GM04503 (cell line): Measurements from ENCODE around the gene AKAP6.
A peak's percentile ranks its signal among the peaks of the same experiment; 100 is the strongest.
"Not testable (repeated sequence)": the region's sequence is repeated elsewhere in the genome, so short reads cannot be mapped to it uniquely, and the experiment has no call there.

ENCODE experiments used
- DNase-seq: peaks from one replicate; pipeline ENCODE4 v3.0.0-alpha.2; 2012; ENCODE audit warnings: low read depth

AKAP6 gene

DNA sequence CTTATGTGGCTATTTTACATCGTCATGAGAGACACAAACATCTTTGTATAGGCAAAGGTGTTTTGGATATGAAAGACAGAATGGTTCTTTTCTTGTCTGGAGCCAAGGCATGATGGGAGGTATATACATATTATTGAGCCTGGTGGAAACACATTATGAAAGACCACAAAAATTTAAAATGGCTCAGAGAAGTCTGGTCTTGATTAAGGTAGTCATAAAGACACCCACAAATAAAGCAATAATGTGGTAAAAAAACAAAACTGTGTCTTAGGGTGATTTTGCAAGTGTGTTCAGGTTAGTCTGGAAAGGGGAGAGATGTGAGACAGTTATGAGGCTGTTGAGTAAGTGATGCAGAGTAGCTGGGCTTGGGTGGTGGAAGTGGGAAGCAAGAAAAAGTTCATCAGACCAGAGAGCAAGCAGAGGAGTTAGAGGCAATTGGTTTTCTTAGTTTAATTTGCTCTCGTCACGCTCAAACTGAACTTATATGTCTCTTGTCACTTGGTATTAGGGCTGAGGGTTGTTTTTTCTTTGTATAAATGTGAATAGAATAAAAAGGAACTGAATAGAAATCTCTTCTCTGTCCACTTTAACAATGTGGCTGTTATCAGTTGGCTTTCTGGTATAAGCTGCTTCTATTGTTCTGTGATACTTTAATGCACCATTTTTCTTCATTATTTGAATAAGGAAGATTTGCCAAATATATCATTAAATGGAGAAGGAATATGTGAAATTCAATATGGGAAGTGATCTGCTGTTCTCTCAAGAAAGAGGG lies 115.0 kb downstream of the AKAP6 start:
- no peak for DNase-seq

DNA sequence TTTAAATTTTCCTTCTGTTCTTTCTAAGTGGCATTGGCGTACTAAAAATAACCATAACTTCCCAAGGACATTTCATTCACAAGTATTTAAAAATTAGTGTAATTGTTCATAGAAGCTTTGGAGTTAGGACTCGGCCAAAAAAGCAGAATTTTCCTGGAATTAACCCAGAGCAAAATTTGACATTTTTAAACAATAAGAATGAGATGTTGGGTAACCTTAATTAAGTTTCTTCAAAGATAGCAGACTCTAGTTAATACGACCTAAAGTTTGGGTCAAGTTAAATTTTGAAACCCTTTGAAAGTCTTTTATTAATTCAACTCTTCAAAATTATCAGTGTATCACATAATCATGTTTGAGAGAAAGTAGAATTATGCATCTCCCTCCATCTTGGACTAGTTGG lies 118.3 kb downstream of the AKAP6 start:
- DNase-seq = no peak

DNA sequence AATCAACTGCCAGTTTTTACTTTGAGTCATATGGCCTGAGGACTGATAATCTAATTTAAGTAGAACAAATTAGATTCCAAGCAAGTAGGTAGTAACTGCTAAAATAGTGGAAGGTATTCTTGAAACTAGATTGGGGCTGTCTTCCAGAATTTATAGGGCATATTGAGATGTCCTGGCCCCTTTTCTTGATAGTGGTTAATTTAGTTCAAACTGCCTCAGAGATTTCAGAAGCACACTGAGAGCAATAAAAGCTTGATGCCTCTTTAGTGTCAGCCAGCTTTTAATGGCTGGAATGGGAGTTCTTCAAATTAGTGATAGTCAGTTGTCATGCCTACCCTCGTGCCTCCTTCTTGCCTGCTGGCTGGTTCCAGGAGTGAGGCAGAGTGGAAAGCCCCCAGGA lies 120.5 kb downstream of the AKAP6 start:
- DNase-seq = no peak

DNA sequence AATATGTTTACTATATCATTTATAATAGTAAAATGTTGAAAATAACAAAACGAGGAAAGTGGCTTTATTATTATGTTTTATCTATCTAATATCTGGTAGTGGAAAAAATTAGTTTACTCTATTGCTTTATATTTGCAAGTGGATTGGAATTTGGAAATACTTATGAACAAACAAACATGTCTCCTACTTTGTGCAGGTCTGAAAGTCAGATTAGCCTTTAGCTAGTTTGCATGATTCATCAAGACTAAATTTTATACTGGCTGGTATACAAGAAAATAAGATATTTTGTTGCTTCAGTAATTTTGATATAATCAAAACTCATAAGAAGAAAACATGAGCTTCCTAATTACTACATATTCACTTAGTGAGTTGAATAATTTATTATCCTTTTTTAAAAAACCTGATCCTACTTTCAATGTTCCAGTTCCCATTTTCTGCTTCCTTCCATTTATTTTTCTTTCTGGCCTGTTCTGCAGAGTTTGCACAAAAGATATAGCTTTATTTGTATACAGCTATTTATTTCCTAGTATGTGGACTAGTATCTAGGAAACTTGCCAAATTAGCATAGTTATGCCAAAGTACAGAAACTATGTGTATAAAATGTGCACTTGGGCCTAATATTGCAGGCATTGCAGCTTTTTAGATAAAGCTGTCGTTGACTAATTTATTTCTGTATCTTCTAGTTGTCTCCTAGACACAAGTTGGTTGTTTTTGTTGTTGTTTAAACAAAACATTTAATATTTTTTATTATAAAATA lies 122.0 kb downstream of the AKAP6 start:
- DNase-seq = no peak

DNA sequence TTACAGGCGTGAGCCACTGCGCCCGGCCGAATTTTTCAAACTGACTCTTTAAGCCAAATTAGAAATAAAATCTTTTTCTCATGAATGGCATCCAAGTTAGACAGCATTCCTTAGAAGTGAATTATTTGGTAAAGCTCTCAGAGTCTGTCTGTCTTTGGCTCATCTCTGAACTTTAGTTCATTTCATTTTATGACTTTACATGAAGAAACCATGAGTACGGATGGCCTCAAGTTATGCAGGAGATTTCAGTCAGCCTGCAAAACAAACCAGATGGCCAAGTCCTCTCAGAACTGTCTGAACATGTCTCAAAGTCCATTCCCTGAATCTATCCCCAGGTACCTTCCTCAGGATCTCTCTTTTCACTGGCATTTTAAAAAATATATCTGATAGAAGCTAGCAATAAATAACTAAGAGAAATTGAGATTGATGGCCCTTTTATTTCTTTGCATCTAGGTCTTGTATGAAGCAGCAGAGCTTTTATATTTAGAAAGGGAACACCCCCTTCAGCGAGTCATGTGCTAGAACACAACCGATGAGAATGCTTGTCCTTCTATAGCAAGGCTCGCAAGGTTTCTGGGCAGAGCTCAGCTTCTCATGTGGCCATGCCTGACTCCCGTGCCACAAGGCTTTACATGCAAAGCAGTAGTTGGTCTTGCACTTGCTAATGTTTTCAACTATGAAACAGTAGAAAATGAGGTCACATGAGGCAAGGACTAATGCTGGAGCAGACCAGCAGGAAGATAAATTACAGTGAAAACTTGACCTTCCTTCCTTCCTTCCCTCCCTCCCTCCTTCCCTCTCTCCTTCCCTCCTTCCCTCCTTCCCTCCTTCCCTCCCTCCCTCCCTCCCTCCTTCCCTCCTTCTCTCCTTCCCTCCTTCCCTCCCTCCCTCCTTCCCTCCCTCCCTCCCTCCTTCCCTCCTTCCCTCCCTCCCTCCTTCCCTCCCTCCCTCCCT lies 125.0 kb downstream of the AKAP6 start:
- peak; percentile 67 for DNase-seq

DNA sequence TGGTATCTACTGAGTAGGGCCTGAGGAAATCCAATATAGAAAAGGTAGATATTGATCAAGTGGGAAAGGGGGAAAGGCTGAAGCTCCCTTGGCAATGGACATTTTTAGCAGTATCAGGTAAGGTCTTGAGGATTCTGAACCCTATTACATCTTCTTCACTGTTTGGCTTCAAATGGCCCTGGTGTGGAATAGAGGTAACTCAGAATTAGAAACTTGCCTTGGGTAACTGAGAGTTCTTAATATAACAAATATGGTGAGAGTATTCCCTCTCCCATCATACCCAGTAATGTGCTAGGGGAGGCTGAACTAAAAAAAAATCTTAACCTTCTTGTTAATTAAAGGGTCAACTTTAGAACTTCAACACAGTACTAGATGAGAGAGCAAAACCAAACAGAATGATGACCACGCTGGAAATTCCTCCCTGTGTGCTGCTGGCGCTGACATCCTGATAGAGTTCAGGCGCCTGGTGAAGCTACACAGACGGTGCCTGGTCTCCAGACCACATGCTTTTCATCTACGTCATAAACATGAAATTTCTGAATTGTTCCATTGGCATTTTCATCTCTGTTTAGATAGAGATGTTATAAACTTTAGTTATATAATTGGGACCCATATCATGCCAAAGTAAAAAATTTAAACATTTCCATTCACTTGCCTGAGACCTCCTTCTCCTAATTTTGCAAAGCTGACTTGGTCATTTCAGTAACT lies 128.3 kb downstream of the AKAP6 start:
- DNase-seq = peak; percentile 62

DNA sequence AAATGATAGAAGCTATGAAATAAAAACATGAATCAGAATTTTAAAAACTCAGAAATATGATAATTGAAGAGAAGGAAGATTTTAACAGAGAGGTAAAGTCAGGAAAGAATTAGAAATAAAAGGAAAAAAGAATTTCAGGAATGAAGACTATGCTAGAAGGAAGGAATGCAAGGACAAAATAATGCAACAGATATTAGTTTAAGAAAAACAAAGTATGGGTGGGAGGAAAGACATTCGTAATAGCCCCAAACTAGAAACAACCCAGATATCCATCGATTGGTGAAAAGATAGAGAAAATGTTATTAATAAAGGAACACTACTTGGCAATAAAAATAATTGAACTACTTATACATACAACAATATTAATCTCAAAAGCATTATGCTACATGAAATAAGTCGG lies 129.6 kb downstream of the AKAP6 start:
- no peak for DNase-seq

DNA sequence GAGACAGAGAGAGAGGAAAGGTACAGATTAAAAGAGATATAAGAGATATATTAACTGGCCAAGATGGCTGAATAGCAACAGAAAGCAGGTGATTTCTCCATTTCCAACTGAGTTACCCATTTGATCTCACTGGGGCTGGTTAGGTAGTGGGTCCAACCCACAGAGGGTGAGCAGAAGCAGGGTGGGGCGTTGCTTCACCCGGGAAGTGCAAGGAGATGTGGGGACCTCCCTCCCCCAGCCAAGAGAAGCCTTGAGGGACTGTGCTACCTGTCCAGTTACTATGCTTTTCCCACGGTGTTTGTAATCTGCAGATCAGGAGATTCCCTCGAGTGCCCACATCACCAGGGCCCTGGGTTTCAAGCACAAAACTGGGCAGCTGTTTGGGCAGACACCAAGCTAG lies 131.2 kb downstream of the AKAP6 start:
- DNase-seq = no peak

DNA sequence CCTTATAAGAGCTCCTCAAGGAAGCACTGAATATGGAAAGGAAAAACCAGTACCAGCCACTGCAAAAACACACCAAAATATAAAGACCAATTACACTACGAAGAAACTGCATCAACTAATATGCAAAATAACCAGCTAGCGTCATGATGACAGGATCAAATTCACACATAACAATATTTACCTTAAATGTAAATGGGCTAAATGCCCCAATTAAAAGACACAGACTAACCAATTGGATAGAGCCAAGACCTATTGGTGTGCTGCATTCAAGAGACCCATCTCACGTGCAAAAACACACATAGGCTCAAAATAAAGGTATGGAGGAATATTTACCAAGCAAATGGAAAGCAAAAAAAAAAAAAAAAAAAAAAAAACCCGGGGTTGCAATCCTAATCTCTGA lies 133.5 kb downstream of the AKAP6 start:
- DNase-seq = not testable (repeated sequence)

DNA sequence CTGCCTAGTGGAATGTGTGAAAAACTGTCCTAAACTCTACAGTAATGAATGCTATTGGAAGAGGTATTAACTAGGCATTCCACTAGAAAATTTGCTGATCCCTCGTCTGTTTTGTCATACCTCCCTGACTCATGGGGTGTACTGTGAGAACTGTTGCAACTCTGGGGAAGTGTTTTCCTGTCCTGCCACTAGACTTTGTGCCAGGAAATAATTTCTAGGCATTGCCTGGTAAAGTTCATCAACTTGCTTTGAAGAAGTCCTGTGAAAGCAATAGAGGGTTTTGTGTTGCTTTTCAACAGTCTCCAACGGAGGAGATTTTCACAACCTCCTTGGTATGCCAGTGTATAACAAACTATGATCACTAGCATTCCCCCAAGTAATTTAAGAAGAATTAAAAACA lies 139.9 kb downstream of the AKAP6 start:
- DNase-seq = peak; percentile 85

DNA sequence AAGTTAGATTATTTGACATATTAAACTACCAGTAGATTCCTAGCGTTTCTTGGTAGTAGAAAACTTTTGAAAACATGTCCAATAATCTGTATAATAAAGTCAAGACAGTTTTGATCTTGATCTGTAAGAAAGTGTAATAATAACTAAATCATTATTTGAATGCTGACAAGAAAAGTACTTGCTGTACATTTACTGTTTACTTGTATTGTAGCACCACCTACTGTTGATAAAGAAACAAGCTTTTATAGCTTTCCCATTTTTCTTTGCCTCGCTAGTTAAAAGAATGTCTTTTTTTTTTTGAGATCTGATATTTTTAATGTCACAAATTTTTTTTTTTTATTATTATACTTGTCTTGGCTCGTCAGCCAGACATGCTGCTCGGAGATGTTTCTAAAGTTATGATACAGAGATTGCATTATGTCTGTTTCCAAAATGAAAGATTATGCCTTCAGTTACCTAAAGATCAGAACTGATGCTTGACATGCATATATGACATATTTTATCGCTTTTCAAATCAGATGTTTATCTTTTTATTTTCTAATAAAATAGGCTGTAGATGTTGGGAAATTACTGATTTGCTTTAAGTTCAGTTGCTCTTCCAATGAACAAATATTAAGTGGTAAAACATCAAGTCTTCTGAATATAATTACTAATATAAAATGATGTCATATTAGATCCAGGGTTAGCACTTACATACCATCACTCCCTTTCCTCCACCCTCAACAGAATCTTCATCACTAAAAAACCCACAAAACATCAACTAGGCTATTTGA lies 140.5 kb downstream of the AKAP6 start:
- no peak for DNase-seq

DNA sequence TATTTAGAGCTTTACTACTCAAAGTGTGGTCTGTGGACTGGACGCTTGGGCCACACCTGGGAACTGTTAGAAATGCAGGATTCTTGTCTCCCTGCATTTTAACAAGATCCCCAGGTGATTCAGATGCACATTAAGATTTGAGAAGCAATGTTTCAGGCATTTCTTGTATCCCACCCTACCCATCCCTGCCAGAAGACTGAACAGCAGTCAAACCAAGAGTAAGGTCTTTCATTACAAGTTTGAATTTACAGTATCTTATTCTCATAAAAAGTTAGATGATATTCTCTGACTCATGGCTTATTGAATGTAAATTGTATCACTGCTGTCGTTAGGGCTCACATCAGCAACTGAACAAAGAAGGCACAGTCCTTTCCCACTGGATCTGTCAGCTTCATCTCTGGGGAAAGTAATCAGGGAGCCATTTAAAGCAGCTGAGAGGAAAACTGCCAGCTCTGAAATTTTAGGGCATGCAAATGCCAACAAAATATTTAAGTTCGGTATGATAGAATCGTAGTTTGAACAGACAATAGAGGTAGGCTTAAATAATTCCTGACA lies 141.1 kb downstream of the AKAP6 start:
- DNase-seq = no peak

DNA sequence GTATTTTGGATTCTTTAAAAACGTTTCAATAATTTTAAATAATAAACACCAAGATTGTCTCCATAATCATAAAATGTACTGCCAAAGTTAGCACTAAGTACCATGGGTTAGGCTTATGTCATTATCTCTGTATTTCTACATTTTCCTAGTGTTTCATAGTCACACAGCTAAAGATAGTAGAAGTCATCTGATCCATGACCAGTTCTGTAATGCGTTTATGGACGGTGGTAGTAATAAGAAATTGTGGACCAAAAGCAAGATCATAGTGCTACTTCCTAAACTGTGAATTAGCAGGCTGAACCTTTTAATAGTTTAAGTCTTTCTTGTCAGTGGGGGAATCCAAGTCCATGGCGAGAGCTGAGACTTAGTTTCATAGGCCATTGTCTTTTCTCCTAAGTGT lies 142.1 kb downstream of the AKAP6 start:
- DNase-seq = no peak

DNA sequence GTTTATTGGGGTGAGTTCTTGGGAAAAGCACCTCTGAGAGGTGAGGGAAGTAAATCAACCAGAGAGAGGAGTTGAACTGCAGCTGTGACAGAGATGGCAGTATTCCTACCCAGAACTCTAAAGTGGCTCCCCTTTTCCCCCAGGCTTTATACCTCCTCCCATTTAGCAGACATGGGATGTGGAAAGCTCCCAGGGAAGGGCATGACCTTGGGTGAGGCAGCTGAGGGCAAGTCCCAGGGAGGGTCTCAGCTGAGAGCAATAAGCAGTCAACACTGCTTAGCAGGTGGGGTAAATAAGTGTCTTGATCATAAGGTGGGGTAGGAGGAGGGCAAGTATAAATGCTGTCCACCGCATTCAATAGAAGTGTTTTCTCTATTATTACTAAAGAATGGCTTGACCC lies 143.0 kb downstream of the AKAP6 start:
- DNase-seq = no peak

DNA sequence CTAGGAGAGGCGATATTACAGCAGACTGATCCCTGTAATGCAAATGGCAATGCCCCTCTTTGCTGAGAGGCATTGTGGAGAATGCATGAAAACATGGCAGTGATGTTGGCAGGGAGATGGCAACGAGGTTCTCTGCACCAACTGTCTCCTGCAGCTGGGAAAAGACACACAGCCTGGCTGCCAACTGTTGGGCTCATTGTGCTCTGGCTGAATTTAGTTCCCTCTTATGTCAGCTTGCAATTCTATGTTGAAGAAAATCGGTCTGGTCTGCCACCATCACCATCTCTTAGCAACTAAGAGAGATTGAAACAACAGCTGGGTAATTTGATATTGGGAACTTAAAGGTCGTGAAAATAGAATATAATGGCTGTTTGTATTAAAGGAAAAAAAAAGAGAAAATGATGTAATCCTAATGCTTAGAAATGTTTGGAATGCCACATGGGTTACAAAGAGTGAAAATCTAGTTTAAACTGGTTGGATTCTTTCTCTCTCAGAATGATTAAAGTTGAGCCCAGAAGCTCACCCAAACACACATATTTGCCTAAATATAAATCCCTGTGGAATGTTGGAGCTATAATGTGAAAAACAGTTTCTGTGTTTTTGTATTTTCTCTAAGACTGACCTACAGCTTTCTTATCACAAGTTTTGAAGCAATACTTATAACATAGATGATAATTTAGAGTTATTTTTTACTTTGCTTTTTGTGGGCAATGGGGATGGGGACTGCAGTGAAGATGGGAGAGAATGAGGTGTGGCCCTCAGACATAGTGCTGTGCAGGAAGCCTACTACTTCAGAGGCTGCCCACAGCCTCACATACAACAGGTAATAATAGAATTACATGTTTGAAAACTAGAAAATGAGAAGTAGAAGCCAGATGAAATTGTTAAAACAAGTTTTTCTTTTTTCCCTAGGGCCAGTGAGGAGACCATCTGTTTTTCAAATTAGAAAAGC lies 143.7 kb downstream of the AKAP6 start:
- peak; percentile 65 for DNase-seq

DNA sequence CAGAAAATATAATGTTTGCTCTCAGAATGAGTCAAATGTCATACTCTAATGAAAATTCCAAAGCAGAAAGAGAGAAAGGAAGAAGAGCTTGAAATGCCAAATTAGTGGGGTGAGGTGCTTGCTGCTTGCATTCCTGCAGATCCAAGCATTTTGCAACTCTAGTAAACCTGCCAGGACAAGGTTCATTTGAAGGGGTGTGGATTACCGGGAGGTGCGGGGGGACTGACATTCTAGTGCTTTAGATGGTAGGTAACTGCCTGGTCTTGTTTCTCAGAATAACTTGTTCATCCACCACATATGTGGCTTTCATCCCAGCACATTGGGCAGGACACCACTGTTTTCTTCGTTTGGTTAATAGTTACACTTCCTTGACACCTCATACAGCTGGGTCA lies 144.4 kb downstream of the AKAP6 start:
- DNase-seq = peak; percentile 84

DNA sequence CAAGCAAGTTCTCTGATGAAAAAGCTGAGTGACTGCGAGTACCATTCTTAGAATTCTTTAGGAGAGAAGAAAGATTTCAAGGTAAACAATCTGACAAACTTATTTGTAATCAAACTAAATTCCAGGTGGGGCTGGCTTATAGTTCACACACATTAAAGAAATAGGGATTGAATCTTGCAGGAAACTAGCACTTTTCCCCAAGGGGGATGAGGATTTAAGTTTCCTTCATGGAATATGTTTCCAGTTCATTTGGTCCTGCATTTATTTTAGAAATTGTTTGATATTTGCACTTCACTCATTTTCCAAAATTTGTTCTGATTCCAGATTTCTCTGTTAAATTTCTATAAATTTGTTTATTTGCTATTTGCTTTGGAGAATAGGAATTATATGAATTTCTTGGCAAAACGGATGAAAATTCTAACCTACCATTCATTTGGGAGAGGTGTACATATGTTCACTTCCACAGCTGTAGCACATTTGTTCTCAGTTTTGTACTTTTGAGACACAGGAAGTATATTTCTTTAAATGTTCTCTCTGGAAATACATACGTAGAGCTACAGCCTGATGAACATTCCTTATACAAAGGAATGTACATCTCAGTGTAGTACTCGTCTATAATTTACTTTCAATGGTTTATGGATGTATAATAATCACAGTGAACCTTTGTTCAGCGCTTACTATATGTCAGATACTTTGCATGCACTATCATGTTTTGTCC lies 145.5 kb downstream of the AKAP6 start:
- DNase-seq = no peak

DNA sequence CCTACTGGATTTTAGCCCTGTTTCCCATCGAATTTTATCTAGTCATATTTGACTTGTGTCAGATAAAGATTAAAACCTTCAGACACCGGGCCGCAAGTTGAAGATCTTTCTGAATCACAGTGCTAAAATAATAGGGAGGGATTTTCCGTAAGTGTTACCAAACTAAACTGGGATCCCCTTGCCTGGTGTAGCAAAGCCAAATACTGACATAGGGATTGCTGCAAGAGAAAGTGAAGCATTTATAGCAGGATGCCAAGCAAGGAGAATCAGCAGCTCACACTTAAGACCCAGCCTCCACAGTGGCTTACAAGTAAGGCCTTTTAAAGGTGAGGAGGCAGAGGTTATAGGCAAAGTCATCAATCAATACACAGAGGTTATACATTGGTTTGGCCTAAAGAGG lies 147.4 kb downstream of the AKAP6 start:
- no peak for DNase-seq

DNA sequence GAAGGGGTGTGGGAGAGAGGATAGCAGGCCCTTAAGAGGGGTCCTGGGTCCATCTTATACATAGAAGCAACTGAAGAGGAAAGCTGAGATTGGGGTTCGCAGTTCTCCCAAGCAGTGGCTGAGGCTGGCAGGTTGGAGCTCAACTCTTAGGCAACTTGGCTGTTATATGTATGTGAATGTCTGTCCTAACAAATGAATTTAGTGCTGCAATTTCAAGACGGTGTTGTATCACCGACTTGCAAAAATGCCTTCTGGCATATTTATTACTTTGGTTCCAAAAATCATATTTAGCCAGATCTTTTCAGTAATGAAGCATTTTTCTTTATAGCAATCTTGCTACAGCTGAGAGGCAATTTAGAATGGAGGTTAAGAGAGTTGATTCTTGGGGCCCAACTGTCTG lies 148.3 kb downstream of the AKAP6 start:
- no peak for DNase-seq
